Testis (tissue), 3 donors: Measurements from ENCODE around the gene EHD4. TPM values are rescaled to one million over a fixed set of nuclear protein-coding genes. Genes with fewer than 3 reads are reported as not detected.

Experiments
- DNase-seq: peaks from one replicate; pipeline ENCODE4 v3.0.0-alpha.2; 2019
- H3K27ac ChIP-seq, 2 donors: fragments of 200-600 bp; sonication (generic); one replicate each; pipeline ENCODE4 v1.5.1; 2019
- H3K27me3 ChIP-seq: fragments of 200-600 bp; sonication (generic); one replicate; pipeline ENCODE4 v1.5.1; 2019
- H3K36me3 ChIP-seq: fragments of 200-600 bp; sonication (generic); one replicate; pipeline ENCODE4 v1.5.1; 2017; ENCODE audit warnings: low read depth; ENCODE audit errors: missing control alignments
- H3K4me1 ChIP-seq: fragments of 200-600 bp; sonication (generic); one replicate; pipeline ENCODE4 v1.5.1; 2019
- H3K4me3 ChIP-seq, 2 donors: fragments of 200-600 bp; sonication (generic); one replicate each; pipeline ENCODE4 v1.5.1; 2017 to 2019
- H3K9me3 ChIP-seq: fragments of 200-600 bp; sonication (generic); one replicate; pipeline ENCODE4 v1.5.1; 2017
- POLR2A ChIP-seq: fragments of 450-650 bp; IDR thresholded peaks from one replicate; pipeline ENCODE4 v1.6.1; 2017; ENCODE audit warnings: antibody characterized with exemption, mild to moderate bottlenecking, moderate library complexity
- WGBS, 2 donors: methylation state at CpG; one replicate each; pipeline ENCODE4 v1.1.5; 2018; 5-methylcytosine and 5-hydroxymethylcytosine counted together
- intact Hi-C: fragments of 100-400 bp; cut with DNase I; formaldehyde crosslinking; loops from one replicate; pipeline ENCODE4 v1.15.1; 2023; ENCODE audit warnings: low total_unique reads
- polyA plus RNA-seq: library from polyadenylated mRNA; stranded (reverse); fragments of 350-450 nt; fragmentation: Illumina TruSeq; extraction: RNeasy Lipid Tissue Mini Kit (QIAGEN cat#74804); gene quantifications from one replicate; pipeline ENCODE4 v1.2.3, GENCODE V29; 2014; ENCODE audit warnings: low read depth, low replicate concordance; ENCODE audit not compliant: insufficient read depth
- total RNA-seq, 2 donors: library from RNA; depleted of rRNA; stranded (reverse); fragments of >200 nt; gene quantifications; one replicate each; pipeline ENCODE4 v1.2.3, GENCODE V29; 2016
- TF ChIP-seq, protein P1 (sequence below), 3 experiments: fragments of 450-650 bp in 2 of 3; fragments of 200-600 bp in 1 of 3; sonication (generic) in 1 of 3; IDR thresholded peaks; one replicate each; pipeline ENCODE4 v1.5.1; 2016 to 2019; ENCODE audit warnings: antibody characterized with exemption in 3 of 3, mild to moderate bottlenecking in 2 of 3, moderate library complexity in 1 of 3

The EHD4 gene
- total and polyA plus RNA-seq, 3 donors from 2014 or later: 8.0 to 10.2 (median 9.4) TPM

DNA sequence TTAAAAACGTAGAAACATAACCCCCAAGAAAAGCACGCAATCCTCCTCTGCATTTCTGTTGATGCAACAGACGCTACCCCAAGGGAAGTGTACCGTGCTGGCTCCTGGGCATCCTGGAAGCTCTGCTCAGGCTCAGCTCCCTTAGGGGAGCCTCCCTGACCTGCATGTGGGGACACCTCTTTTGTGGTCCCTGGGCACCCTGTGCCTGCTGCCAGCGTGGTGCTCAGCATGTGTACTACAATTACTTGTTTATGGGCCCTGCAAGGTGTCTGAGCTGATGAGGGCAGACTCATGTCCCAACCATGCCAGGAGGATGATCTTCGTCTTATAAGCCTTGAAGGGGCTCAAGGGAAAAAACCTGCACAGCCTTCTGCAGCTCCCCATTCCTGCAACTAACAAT lies 18.3 kb downstream of the EHD4 start:
- intact Hi-C loops: no loop called here
- Histone ChIP-seq H3K36me3 (no peaks in the 10 kb centered on the region), H3K9me3 (no peaks in the 10 kb centered on the region), H3K27ac (no peak overlapping the region), H3K4me3 (no peak overlapping the region), H3K4me1 (no peaks in the 10 kb centered on the region), H3K27me3 (no peaks in the 10 kb centered on the region)
- no peak for DNase-seq
- TF ChIP-seq POLR2A: no peak
- TF ChIP-seq, protein P1, sequence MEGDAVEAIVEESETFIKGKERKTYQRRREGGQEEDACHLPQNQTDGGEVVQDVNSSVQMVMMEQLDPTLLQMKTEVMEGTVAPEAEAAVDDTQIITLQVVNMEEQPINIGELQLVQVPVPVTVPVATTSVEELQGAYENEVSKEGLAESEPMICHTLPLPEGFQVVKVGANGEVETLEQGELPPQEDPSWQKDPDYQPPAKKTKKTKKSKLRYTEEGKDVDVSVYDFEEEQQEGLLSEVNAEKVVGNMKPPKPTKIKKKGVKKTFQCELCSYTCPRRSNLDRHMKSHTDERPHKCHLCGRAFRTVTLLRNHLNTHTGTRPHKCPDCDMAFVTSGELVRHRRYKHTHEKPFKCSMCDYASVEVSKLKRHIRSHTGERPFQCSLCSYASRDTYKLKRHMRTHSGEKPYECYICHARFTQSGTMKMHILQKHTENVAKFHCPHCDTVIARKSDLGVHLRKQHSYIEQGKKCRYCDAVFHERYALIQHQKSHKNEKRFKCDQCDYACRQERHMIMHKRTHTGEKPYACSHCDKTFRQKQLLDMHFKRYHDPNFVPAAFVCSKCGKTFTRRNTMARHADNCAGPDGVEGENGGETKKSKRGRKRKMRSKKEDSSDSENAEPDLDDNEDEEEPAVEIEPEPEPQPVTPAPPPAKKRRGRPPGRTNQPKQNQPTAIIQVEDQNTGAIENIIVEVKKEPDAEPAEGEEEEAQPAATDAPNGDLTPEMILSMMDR (IDR thresholded peaks at IDR 0.05): no peak
- WGBS, 2 donors: 88 to 91% methylated on average over 6 of the region's 6 CpGs

DNA sequence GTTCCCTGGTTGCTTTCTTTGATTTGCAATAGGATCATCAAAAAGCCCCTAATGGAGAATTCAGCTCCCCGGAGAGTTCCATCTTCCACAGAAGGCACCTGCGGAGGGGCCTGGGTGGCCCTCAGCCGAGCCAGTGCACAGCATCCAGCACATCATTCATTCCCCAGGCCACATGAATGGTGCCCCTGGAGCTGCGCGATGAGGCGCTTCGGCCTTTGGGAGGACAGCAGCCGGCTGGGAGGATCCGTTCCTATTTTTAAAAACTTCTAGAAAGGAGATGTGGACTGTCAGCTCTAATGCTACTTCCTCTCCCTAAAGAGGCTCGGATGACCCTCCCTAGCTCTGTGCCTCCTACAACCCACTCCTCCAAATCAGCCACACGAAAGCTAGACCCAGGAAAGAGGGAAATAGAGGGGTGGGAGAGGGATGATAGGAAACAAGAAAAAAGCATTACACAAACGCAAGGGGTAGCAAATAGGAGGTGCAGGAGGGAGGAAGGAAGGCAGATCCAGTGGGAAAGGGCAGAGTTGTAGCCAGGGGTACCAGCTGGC lies 20.3 kb downstream of the EHD4 start:
- Histone ChIP-seq H3K4me1 (no peaks in the 10 kb centered on the region), H3K27me3 (no peaks in the 10 kb centered on the region), H3K36me3 (no peaks in the 10 kb centered on the region), H3K9me3 (no peaks in the 10 kb centered on the region), H3K27ac (no peak overlapping the region), H3K4me3 (no peak overlapping the region)
- intact Hi-C loops: no loop called here
- WGBS, 2 donors: 87 to 96% methylated on average over 12 of the region's 12 CpGs
- DNase-seq: no peak
- TF ChIP-seq, protein P1 (IDR thresholded peaks at IDR 0.05): no peak
- TF ChIP-seq POLR2A: no peak

DNA sequence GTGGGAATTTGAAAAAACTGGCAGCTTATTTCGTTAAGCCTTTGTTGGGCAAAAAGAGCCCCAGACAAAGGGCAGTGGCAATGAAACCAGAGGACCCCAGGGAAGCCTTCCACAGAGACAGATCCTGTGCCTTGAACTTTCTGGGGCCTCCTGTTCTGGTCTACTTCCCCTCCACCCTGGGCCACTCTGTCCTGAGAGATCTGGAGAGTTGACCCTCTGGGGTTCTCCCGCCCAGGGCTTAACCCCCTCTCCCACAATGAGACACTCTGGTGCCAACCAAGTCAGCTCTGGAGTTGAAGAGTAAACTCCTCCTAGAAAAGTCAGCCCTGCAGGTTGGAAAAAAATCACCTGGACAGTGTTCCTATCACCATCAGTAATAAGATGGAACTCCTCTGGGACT lies 20.8 kb downstream of the EHD4 start:
- 44 to 52% methylated on average over 2 of the region's 2 CpGs for WGBS, 2 donors
- intact Hi-C loops: no loop called here
- TF ChIP-seq, protein P1 (IDR thresholded peaks at IDR 0.05): no peak
- TF ChIP-seq POLR2A: no peak
- no peaks in the 10 kb centered on the region for H3K9me3 ChIP-seq
- DNase-seq: no peak
- no peaks in the 10 kb centered on the region for H3K36me3 ChIP-seq
- H3K27me3 ChIP-seq: no peaks in the 10 kb centered on the region
- no peak overlapping the region for H3K4me3 ChIP-seq
- H3K4me1 ChIP-seq: no peaks in the 10 kb centered on the region
- no peak overlapping the region for H3K27ac ChIP-seq

DNA sequence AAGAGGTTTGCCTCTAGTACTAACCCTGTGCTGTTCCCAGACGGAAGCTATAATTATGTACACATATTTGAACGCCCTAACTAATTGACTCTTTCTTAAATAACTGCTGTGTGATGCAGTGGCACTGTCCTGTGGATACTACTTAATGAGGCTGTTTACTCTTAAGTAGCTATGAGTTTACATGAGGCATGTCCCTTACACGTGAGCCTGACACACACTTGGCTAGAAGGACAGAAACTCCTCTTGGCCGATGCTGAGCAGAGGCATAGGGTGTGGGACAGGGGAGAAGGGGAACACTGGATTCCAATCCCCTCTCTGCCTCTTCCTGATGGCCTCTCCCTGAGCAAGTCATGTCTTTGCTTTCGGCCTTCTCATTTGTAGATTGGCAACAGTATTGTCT lies 21.9 kb downstream of the EHD4 start:
- no peaks in the 10 kb centered on the region for H3K36me3 ChIP-seq
- H3K27me3 ChIP-seq: no peaks in the 10 kb centered on the region
- no peak overlapping the region for H3K4me3 ChIP-seq
- WGBS, 2 donors: 70 to 77% methylated on average over 5 of the region's 5 CpGs
- no peak for TF ChIP-seq POLR2A
- TF ChIP-seq, protein P1 (IDR thresholded peaks at IDR 0.05): no peak
- H3K27ac ChIP-seq: no peak overlapping the region
- peak; percentile 52 for DNase-seq
- H3K9me3 ChIP-seq: no peaks in the 10 kb centered on the region
- intact Hi-C loops: no loop called here
- H3K4me1 ChIP-seq: no peaks in the 10 kb centered on the region

DNA sequence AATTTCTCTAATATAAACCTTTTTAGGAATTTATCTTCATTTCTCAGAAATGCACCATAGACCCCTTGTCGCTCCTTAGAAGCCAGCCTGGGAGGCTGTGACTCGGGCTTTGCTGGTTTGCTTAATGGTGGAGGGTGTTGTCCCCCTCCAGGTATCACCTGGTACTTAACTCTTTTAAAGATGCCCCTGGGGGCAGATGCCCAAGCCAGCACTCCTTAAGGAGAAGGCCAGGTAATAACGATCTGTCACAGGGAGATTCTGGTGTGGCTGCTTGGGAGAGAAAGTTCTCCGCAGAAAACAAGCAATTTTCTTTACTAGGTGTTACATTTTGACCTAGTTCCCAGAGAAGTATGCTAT lies 22.3 kb downstream of the EHD4 start:
- WGBS, 2 donors: 84 to 91% methylated on average over 4 of the region's 4 CpGs
- Histone ChIP-seq H3K27ac (no peak overlapping the region), H3K4me1 (no peaks in the 10 kb centered on the region), H3K4me3 (no peak overlapping the region), H3K36me3 (no peaks in the 10 kb centered on the region), H3K27me3 (no peaks in the 10 kb centered on the region), H3K9me3 (no peaks in the 10 kb centered on the region)
- intact Hi-C loops: no loop called here
- DNase-seq: no peak
- TF ChIP-seq, protein P1 (IDR thresholded peaks at IDR 0.05): no peak
- no peak for TF ChIP-seq POLR2A
